M059J (cell line): ENCODE measurements around the gene NSUN6. TPM values are rescaled to one million over a fixed set of nuclear protein-coding genes. Genes with fewer than 3 reads are reported as not detected.

Source experiments
- DNase-seq: peaks from one replicate; pipeline ENCODE4 v3.0.0-alpha.2; 2012; ENCODE audit warnings: low read depth
- total RNA-seq: library from RNA; depleted of rRNA; stranded (reverse); fragments of >200 nt; shearing (Covaris generic); gene quantifications from 2 replicates; pipeline ENCODE4 v1.2.3, GENCODE V29; 2014; rRNA removed

Gene NSUN6
- total RNA-seq, result 4.5 and 5.7 TPM in 2 replicates

GRCh38 chr10:18651324-18652007 is at the start of gene NSUN6:
TSS of gene NSUN6 (minus strand) at chr10:18651587. CDS start at chr10:18651203, 384 bp downstream.
- DNase-seq, result peak; percentile 73

- no peak for DNase-seq
Observed at GRCh38 chr10:18699849-18700840, 48.8 kb upstream of the NSUN6 start.

GRCh38 chr10:18690541-18690940 is 39.2 kb upstream of the NSUN6 start:
- no peak for DNase-seq

GRCh38 chr10:18689498-18689897 is 38.1 kb upstream of the NSUN6 start:
- DNase-seq, result peak; percentile 21

GRCh38 chr10:18687706-18688105 is 36.3 kb upstream of the NSUN6 start:
- DNase-seq, result no peak

GRCh38 chr10:18687195-18687594 is 35.8 kb upstream of the NSUN6 start:
- DNase-seq, result no peak

GRCh38 chr10:18685555-18685954 is 34.2 kb upstream of the NSUN6 start:
- no peak for DNase-seq

- DNase-seq, result no peak
Observed at GRCh38 chr10:18684953-18685352, 33.6 kb upstream of the NSUN6 start.

- DNase-seq, result no peak
Observed at GRCh38 chr10:18684416-18684815, 33.0 kb upstream of the NSUN6 start.

GRCh38 chr10:18683427-18683826 is 32.0 kb upstream of the NSUN6 start:
- DNase-seq, result peak; percentile 45

- peak; percentile 70 for DNase-seq
Observed at GRCh38 chr10:18681971-18682411, 30.6 kb upstream of the NSUN6 start.

- DNase-seq, result peak; percentile 26
Observed at GRCh38 chr10:18681366-18681765, 30.0 kb upstream of the NSUN6 start.

GRCh38 chr10:18680754-18681153 is 29.4 kb upstream of the NSUN6 start:
- no peak for DNase-seq

- DNase-seq, result no peak
Observed at GRCh38 chr10:18675086-18675801, 23.9 kb upstream of the NSUN6 start.

GRCh38 chr10:18668026-18668425 is 16.6 kb upstream of the NSUN6 start:
- no peak for DNase-seq

GRCh38 chr10:18666810-18667209 is 15.4 kb upstream of the NSUN6 start:
- peak; percentile 61 for DNase-seq

- no peak for DNase-seq
Observed at GRCh38 chr10:18665815-18666558, 14.6 kb upstream of the NSUN6 start.

GRCh38 chr10:18664841-18665478 is 13.6 kb upstream of the NSUN6 start:
- no peak for DNase-seq

GRCh38 chr10:18660816-18661431 is 9.5 kb upstream of the NSUN6 start:
- no peak for DNase-seq

GRCh38 chr10:18659819-18660535 is 8.6 kb upstream of the NSUN6 start:
- DNase-seq, result peak; percentile 49
